ENCODE data around the gene GUCD1. TPM values are rescaled to one million over a fixed set of nuclear protein-coding genes. Genes with fewer than 3 reads are reported as not detected.
"Not testable (repeated sequence)": the region's sequence is repeated elsewhere in the genome, so short reads cannot be mapped to it uniquely, and the experiment has no call there.

GUCD1 gene
- total and polyA plus RNA-seq, 5 experiments from 2014 or later: 27.8 to 69.2 (median 42.6) TPM

DNA sequence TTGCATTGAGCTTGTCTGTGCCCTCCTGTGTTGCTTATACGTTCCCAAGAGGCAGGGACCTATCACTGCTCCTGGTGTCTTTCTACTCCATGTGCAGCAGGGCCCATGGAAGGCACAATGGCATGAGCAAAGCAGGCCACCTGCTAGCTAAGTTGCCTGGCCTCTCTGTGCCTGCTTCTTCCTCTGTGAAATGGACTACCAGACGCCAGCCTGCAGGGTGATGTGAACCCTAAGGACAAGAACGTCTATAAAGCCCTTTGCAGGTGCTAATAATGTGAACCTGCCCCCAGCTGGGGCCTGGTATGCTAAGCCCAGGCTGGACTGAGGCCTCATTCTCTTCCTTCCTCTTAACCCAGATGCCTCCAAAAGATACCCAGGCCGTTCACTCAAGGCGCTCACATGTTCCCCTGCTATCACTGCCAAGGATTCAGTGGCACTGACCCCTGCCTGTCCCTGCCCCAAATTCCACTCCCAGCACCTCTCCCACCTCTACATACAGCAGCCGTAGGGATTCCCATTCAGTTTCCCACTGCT lies 4.0 kb downstream of the GUCD1 start:
- H3K27ac Mint-ChIP-seq: peak overlapping the region in 6 of 10 donors; percentile 19 to 70 (median 60)
- POLR2A ChIA-PET: no interaction called here
- peak overlapping the region in 2 of 10 donors; percentile 18 to 59 for H3K4me3 Mint-ChIP-seq
- DNase-seq (no peak), ATAC-seq (no peak)
- no peaks in the 10 kb centered on the region for H3K9me3 Mint-ChIP-seq
- H3K4me1 Mint-ChIP-seq: peaks cover 29 to 51% (median 44%) of the 10 kb centered on the region in 4 donors
- no peaks in the 10 kb centered on the region for H3K27me3 Mint-ChIP-seq
- H3K36me3 Mint-ChIP-seq: peaks cover 0 to 27% (median 4%) of the 10 kb centered on the region in 3 donors

DNA sequence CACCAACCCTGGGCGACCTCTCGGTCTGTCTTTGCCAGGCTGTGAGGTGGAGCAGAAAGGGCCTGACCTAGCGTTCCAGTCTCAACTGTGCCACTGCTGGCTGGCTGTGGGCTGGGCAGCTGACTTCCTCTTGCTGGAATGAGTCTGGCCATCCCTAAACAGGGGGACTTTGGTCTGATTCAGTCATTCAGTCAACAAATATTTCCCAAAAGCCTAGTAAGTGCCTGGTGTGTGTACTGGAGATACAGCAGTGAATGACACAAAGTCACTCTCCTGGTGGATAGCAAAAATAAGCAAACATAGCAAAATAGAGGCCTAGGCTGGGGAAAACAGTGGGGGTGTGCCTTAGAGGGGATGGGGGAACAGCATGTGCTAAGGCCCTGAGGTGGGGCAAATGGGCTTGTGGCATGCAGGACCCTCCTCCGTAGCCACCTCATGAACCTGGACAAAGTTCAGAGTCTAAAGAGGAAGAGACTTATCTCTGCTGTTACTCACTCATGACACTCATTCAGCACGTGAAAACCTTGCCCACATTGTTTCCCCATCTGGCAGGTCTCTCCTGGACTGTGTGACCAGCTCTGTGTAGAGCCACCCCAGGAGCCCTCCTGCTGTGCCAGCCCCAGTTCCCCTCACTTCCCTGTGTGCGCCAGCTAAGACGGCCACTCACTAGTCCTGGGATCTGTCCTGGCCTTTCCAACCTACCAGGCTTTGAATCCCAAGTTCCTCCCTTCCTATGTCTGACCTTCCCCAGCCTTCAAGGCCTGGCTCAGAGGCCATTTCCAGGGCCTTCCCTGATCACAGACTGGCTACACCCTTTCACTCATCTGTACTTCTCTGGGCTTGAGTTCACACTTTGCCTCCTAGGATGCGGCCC lies 4.7 kb downstream of the GUCD1 start:
- peak overlapping the region in 3 of 10 donors; percentile 4 to 18 (median 15) for H3K4me3 Mint-ChIP-seq
- POLR2A ChIA-PET: no interaction called here
- peaks cover 27 to 47% (median 40%) of the 10 kb centered on the region in 4 donors for H3K4me1 Mint-ChIP-seq
- no peaks in the 10 kb centered on the region for H3K9me3 Mint-ChIP-seq
- no peak for DNase-seq
- H3K27me3 Mint-ChIP-seq: no peaks in the 10 kb centered on the region
- no peak for ATAC-seq
- H3K36me3 Mint-ChIP-seq: peaks cover 0 to 32% (median 4%) of the 10 kb centered on the region in 3 donors
- peak overlapping the region in 6 of 10 donors; percentile 19 to 70 (median 56) for H3K27ac Mint-ChIP-seq

DNA sequence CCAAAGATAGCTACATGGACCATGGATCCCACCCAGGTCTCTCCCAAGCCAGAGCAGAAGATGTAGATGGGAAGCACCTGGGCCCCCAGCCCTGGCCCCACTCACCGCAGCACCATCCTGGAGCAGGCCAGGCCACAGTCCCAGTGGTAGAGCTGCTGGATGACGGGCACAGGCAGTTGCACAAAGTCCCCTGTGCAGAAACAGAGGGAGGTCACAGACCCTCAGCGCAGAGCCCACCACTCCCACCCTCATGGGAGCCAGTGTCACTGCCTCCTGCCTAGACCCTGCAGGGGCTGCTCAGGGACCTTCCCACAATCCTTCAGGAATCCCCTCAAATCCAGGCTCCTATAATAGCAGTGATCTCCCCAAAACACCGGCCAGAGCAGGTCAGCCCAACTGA lies 6.1 kb downstream of the GUCD1 start:
- Mint-ChIP-seq H3K36me3 (peaks cover 0 to 44% (median 8%) of the 10 kb centered on the region in 3 donors), H3K4me3 (no peak overlapping the region), H3K27me3 (no peaks in the 10 kb centered on the region), H3K27ac (peak overlapping the region in 1 of 10 donors; percentile 15), H3K4me1 (peaks cover 25 to 40% (median 33%) of the 10 kb centered on the region in 4 donors), H3K9me3 (no peaks in the 10 kb centered on the region)
- POLR2A ChIA-PET: interaction anchor here (0.6 kb wide), 1 partner anchor 447 kb away, joined by 5 read pairs; no protein-coding TSS in a partner anchor
- no peak for ATAC-seq
- no peak for DNase-seq

DNA sequence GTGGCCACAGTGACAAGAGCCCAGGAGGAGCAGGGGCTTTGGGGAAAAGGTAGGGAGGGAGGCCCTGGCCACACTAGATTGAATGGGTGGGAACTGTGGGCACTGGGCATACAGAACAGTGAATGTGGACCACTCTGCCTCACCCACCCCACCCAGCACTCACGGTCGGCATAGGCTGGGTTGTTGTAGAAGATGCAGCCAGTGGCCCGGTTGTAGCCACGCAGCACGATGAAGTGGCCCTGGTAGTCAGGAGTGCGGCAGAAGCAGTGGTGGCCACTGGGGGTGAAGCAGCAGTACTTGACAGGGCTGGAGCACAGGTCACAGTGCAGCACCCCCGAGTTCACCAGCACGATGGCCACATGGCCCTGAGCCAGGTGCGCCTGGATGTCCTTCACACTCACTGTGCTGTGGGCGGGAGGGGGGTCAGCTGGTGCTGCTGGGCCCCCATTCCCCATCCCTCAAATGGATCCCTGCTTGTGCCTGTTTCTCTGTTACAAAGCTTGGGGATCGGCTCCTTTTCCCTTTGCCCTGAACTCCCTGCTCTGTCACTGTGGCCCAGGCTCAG lies 11.2 kb downstream of the GUCD1 start:
- DNase-seq (no peak), ATAC-seq (no peak)
- H3K4me3 Mint-ChIP-seq: no peak overlapping the region
- no peak overlapping the region for H3K27ac Mint-ChIP-seq
- H3K4me1 Mint-ChIP-seq: peaks cover 0 to 16% (median 5%) of the 10 kb centered on the region in 4 donors
- H3K27me3 Mint-ChIP-seq: no peaks in the 10 kb centered on the region
- no peaks in the 10 kb centered on the region for H3K9me3 Mint-ChIP-seq
- peaks cover 0 to 82% (median 8%) of the 10 kb centered on the region in 3 donors for H3K36me3 Mint-ChIP-seq
- POLR2A ChIA-PET: no interaction called here

DNA sequence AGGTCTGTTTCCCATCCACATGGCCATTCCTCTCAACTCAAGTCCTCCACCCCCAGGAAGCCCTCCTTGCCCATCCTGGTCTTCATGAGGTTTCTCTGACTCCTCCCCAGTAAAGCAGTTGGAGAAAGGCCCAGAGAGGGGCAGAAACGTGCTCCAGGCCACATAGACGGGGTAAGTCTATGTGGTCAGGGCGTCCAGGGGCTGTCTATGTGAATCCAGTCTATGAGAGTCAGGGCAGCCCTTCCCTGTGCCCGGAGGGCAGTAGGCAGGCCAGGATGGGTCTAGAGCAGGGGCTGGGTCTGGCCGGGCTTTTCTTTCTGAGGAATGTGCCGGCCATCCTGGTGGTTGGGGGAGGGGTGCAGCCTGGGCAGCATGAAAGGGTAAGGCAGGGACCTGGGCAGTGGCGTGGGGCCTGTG lies 11.7 kb downstream of the GUCD1 start:
- Mint-ChIP-seq H3K4me3 (peak overlapping the region in 1 of 10 donors; percentile 6), H3K27ac (no peak overlapping the region), H3K27me3 (no peaks in the 10 kb centered on the region), H3K9me3 (no peaks in the 10 kb centered on the region), H3K36me3 (peaks cover 0 to 77% (median 8%) of the 10 kb centered on the region in 3 donors), H3K4me1 (peaks cover 0 to 16% (median 4%) of the 10 kb centered on the region in 4 donors)
- POLR2A ChIA-PET: no interaction called here
- no peak for ATAC-seq
- no peak for DNase-seq

DNA sequence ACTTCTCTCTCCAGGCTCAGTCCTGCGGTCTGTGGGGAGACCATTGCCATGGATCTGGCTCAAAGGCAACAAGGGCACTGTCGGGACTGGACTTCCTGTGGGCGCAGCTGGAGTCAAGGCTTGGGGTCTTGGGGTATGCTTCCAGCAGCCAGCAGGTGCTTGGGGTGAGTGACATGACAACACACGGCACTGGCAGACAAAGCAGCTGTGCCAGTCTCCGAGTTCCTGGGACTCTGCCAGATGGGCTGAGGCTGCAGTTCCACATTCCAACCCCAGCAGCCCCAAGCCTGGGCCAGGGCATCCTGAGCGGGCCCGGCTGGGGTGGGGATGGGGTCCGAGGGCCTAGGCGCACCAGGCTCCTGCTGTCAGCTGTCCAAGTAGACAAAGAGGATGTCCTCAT lies 12.3 kb downstream of the GUCD1 start:
- Mint-ChIP-seq H3K27me3 (no peaks in the 10 kb centered on the region), H3K9me3 (no peaks in the 10 kb centered on the region), H3K4me3 (no peak overlapping the region), H3K36me3 (peaks cover 0 to 76% (median 8%) of the 10 kb centered on the region in 3 donors), H3K27ac (no peak overlapping the region), H3K4me1 (peaks cover 0 to 16% (median 4%) of the 10 kb centered on the region in 4 donors)
- ATAC-seq: no peak
- no peak for DNase-seq
- POLR2A ChIA-PET: no interaction called here

DNA sequence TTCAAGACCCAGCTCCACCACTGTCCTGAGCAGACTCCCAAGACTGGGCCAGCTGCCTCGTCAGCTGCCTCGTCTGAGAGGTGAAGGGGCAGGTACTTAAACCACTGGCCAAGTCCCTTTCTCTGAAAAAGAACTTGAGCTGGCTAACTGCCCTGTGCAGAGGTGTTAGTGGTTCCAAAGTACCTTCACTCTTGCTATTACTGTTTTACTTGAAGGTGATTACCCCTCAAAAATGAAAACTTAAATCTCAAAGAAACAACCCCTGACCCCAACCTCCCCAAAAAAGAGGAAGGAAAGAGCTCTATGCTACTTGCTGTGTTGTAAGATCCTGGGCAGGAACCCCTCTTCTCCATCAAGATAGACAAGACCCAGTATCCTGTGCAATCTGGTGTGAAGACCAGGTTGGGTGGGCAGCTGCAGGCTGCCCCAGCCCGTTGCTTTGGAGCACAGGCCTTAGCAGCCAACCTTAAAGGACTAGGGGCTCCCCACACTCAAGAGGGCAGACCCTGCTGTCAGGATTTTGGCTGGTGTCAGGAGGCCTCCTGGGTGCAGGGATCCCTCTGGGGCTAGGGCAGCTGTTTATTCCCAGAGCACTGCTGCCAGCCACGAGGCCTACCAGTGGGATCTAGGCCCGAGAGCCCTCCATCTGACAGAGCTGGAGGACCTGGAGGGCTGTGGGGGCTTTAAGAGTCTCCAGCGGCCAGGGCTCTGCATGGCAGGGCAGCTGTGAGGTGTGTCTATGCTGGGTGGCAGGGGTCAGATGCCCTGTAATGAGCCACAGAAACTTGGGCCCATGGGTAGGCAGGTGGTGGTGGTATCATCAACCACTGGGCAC lies 13.0 kb downstream of the GUCD1 start:
- Mint-ChIP-seq H3K4me1 (peaks cover 0 to 16% (median under 1%) of the 10 kb centered on the region in 4 donors), H3K27me3 (no peaks in the 10 kb centered on the region), H3K27ac (peak overlapping the region in 1 of 10 donors; percentile 81), H3K4me3 (no peak overlapping the region), H3K36me3 (peaks cover 0 to 68% (median 7%) of the 10 kb centered on the region in 3 donors), H3K9me3 (no peaks in the 10 kb centered on the region)
- DNase-seq: no peak
- POLR2A ChIA-PET: interaction anchor here (0.8 kb wide), 1 partner anchor 14 kb away, joined by 3 read pairs; the partner anchor contains the start of gene SNRPD3
- no peak for ATAC-seq

DNA sequence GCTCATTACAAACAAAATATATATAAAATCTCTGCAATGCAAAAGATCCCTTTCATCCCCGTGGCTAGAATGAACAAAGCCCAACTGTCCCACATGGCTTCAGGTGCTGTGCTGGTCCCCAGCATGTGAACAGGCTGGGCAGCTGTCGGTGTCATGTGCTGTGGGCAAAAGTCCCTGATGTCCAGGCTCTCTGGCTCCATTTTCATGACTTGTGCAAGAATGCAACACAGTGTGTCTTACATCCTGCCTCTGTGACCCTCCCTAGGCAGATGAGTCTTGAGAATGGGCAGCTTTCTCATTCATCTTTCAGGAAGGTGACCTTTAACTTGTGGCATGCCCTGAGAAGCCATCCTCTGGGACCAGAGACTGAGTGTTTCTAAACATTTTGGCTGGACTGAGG lies 14.5 kb downstream of the GUCD1 start:
- Mint-ChIP-seq H3K4me3 (no peak overlapping the region), H3K4me1 (peaks cover 0 to 16% (median 0%) of the 10 kb centered on the region in 4 donors), H3K36me3 (peaks cover 0 to 57% (median 7%) of the 10 kb centered on the region in 3 donors), H3K27me3 (no peaks in the 10 kb centered on the region), H3K27ac (peak overlapping the region in 1 of 10 donors; percentile 47), H3K9me3 (no peaks in the 10 kb centered on the region)
- POLR2A ChIA-PET: no interaction called here
- no peak for DNase-seq
- no peak for ATAC-seq

DNA sequence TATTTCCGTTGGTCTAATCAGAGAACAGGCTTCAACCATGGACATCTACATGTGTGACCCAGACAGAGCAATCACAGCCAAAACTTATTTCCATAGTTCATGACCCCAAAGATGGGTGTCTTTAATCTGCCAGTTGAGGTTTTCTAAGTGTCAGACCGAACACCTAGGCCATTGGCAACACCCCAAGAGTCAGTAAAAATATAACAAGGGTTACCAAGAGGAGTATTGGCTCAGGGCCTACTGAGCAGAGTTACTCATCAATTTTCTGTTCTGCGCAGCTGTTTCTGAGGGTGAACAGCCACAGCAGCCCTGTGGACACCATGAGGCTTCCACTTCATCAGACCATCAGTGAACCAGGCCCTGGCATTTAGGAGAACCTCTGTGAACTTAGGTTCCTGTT lies 18.8 kb downstream of the GUCD1 start:
- H3K9me3 Mint-ChIP-seq: no peaks in the 10 kb centered on the region
- H3K27ac Mint-ChIP-seq: no peak overlapping the region
- no peaks in the 10 kb centered on the region for H3K27me3 Mint-ChIP-seq
- DNase-seq: no peak
- H3K4me1 Mint-ChIP-seq: peaks cover 0 to 7% (median 0%) of the 10 kb centered on the region in 4 donors
- POLR2A ChIA-PET: no interaction called here
- H3K36me3 Mint-ChIP-seq: peaks cover 0 to 18% (median 1%) of the 10 kb centered on the region in 3 donors
- H3K4me3 Mint-ChIP-seq: no peak overlapping the region
- no peak for ATAC-seq

DNA sequence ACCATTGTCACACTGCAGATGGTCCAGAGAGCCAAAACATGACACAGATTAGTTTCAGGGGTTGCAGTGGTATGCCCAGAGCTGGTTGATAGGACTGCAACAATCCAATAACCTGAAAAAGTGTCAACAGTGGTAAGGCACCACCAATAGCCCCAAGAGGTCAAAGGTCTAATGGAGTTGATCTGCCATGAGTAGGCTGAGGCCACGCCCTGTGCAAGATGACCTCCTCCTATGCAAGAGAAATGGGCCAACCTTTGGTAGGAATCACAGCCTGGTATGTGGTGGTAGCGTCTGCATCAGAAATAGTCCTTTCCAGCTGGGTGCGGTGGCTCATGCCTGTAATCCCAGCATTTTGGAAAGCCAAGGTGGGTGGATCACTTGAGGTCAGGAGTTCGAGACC lies 19.6 kb downstream of the GUCD1 start:
- no peak overlapping the region for H3K27ac Mint-ChIP-seq
- H3K4me3 Mint-ChIP-seq: no peak overlapping the region
- no peak for ATAC-seq
- no peaks in the 10 kb centered on the region for H3K9me3 Mint-ChIP-seq
- POLR2A ChIA-PET: interaction anchor here (0.7 kb wide), 1 partner anchor 20 kb away, joined by 3 read pairs; no protein-coding TSS in a partner anchor
- peaks cover 0 to 11% (median 1%) of the 10 kb centered on the region in 3 donors for H3K36me3 Mint-ChIP-seq
- no peaks in the 10 kb centered on the region for H3K4me1 Mint-ChIP-seq
- DNase-seq: no peak
- H3K27me3 Mint-ChIP-seq: no peaks in the 10 kb centered on the region

DNA sequence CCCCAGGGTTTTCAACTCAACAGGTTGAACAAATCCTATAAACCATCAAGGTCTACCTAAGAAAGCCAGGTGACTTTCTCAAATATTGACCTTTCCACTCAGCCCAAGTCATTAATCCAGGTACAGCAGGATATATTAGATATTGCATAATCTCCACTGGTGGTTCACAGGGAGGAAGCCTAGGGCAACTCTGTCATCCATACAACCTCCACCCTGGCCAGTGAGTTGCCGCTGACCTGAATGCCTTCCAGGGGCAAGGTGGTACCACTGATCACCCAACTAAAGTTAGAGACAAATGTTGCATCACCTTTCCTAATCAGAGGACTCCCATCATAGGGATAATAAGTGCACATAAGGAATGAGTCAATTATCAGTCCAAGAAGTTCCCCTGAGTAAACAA lies 22.9 kb downstream of the GUCD1 start:
- Mint-ChIP-seq H3K9me3 (no peaks in the 10 kb centered on the region), H3K27ac (no peak overlapping the region), H3K36me3 (peaks cover 0 to 1% (median 0%) of the 10 kb centered on the region in 3 donors), H3K27me3 (no peaks in the 10 kb centered on the region), H3K4me1 (no peaks in the 10 kb centered on the region), H3K4me3 (no peak overlapping the region)
- DNase-seq: no peak
- POLR2A ChIA-PET: interaction anchor here (0.7 to 0.9 kb wide), 3 partner anchors 48 to 125 kb away, joined by 3 to 6 read pairs (median 4); no protein-coding TSS in a partner anchor
- ATAC-seq: no peak

DNA sequence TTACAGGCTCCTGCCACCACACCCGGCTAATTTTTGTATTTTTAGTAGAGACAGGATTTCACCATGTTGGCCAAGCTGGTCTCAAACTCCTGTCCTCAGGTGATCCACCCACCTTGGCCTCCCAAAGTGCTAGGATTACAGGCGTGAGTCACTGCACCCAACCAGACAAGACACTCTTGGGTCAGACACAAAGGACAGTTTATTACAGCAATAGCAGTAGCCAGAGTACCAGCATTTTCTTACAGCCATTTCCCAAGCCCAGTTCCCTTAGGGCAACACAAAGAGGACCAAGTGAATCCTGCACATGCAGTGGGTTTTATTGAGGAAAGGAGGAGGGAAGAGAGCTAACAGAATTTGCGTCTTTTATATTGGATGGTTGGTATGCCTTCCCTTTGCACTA lies 24.0 kb downstream of the GUCD1 start:
- H3K4me3 Mint-ChIP-seq, H3K9me3 Mint-ChIP-seq, POLR2A ChIA-PET, ATAC-seq, H3K4me1 Mint-ChIP-seq, DNase-seq, H3K36me3 Mint-ChIP-seq, H3K27me3 Mint-ChIP-seq: not testable (repeated sequence)
- peak overlapping the region in 1 of 10 donors; percentile 65 for H3K27ac Mint-ChIP-seq
